Germinal center (tissue), 1 donor: ENCODE results near the gene KLHL35.

ENCODE experiments used
- DNase-seq: peaks from one replicate; pipeline ENCODE4 v3.0.0; 2012; ENCODE audit warnings: mixed read lengths, low spot score

Gene KLHL35, protein sequence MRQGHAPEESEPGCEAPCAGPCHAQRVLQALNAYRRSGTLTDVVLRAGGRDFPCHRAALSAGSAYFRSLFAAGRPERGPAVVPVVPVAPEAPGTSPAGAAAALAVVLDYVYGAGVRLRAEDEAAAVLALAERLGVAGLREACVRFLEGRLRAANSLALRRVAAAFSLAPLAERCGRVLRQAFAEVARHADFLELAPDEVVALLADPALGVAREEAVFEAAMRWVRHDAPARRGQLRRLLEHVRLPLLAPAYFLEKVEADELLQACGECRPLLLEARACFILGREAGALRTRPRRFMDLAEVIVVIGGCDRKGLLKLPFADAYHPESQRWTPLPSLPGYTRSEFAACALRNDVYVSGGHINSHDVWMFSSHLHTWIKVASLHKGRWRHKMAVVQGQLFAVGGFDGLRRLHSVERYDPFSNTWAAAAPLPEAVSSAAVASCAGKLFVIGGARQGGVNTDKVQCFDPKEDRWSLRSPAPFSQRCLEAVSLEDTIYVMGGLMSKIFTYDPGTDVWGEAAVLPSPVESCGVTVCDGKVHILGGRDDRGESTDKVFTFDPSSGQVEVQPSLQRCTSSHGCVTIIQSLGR

DNA sequence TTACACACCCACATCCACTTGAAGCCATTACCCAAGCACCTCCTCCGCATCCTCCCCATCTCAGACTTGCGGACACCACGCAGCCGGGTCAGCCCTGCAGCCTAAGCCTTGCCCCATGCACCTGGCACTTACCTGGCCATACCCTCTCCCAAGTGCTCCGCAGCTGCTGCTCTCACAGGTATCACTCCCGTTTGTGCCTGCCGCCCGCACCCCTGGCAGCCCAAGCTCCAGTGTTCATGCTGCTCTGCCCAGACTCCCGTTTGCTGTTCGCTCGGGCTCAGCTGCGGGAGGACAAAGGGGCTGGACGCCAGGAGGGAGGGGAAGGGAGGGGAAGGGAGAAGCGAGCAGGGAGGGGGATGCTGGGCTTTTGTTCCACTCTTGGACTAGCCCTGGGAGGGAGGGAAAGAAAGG, at the start of gene KLHL35:
Gene KLHL35, minus strand, starts transcription at position 293 of the 411 bp plus-strand sequence. CDS start 2,574 bp downstream, outside the sequence.
- DNase-seq, result no peak

DNA sequence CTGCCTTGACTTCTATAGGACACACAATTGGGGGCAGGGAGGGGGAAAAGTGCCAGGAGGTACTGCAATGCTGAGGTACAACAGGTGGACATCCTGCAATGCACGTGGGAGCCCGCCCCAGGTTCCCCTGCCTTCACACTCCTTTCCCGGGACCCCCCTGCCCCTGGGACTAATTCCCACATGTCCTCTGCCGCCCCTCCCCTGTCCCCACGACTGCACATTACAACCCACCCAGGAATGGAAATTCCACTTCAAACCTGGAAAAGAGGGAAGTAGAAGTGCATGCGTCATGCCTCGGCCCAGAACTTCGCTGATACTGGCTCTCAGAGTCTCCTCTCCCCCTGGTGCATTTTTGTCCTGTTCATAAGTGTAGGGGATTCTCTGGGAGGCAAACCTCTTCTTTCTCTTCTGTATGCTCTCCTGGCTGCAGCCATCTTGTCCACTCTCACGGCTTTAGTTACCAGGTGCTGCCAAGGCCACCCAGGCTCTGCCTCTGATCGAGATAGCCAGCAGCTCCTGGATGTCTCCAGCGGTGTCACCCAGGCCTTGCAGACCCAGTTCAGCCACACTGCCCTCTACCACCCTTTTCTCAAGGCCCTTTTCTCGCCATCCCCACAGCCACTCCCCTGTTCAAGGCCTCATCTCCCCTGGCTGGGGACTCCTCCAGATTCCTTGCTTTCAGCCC, 49.1 kb upstream of the KLHL35 start:
- no peak for DNase-seq

DNA sequence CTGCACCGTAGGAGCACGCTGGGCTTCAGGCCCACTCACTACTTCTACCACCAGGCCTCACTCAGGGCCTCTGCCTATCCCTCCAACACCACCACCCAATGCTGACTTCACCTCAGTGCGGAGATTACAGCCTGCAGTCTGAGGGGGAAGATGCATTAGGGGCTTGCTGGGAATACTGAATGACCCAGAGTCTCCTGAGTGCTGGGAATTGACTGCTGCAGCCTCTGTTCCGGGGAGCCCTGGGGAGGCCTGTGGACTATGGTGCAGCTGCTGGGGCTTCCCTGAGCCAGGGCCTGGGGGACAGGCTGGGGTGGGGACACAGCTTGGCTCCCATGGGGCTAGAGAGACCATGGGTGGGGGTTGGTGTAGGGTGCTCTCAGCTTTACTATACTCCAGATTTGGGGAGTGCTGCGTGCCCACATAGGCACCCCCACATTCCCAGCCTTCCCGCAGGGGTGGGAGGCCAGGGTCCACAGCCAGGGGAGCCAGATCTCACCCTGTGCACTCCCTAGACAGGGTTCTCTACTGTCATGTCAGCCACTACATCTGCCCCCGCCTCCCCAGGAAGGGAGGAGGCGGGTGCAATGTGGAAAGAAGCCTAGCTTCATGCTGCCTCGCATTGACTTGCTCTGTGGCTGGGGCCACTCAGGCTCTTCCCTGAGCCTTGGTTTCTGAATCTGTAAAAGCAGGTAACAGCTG, 48.4 kb upstream of the KLHL35 start:
- DNase-seq, result no peak

DNA sequence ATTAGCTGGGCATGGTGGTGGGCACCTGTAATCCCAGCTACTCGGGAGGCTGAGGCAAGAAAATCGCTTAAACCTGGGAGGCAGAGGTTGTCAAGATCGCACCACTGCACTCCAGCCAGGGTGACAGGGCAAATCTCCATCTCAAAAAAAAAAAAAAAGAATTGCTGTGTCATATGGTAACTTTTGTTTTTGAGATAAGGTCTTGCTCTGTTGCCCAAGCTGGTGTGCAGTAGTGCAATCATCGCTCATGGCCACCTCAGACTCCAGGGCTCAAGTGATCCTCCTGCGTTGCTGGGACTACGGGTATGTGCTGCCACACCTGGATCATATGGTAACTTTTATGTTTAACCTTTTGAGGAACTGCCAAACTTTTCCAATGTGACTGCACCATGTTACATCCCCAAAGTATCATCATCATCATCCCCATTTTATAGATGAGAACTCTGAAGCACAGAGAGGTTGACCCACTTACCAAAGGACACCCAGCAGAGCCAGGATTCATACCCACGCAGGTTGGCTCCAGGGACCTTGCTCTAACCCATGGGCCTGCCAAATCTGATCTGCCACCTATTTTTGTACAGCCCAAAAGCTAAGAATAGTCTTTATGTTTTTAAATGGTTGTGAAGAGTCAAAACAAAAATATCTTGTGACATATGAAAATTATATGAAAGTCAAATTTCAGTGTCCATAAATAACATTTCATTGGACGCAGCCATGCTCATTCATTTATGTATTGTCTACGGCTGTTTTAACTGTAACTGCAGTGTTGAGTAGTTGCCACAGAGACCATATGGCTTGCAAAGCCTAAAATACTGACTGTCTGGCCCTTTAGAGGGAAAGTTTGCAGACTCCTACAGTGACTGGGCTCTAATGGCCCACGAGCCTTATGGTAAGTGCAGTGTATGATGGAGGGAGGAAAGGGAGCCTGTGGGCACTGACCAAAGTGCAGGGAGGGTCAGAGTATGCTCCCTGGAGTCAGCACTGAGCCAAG, 47.5 kb upstream of the KLHL35 start:
- DNase-seq, result no peak

DNA sequence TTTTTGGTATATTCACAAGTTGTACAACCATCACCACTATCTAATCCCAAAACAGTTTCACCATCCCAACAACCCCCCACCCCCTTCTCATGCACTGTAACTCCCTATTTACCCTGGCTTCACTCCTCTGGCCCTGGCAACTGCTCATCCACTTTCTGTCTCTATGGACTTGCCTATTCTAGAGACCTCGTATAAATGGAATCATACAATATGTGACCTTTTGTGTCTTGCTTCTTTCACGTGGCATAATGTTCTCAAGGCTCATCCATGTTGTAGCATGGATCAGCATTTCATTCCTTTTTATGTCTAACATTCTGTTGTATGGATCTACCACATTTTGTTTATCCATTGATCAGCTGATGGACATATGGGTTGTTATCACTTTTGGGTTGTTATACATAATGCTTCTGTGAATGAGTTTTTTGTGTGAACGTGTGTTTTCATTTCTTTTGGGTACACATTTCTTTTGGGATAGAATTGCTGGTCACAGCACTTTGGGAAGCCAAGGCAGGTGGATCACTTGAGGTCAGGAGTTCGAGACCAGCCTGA, 46.7 kb upstream of the KLHL35 start:
- no peak for DNase-seq

DNA sequence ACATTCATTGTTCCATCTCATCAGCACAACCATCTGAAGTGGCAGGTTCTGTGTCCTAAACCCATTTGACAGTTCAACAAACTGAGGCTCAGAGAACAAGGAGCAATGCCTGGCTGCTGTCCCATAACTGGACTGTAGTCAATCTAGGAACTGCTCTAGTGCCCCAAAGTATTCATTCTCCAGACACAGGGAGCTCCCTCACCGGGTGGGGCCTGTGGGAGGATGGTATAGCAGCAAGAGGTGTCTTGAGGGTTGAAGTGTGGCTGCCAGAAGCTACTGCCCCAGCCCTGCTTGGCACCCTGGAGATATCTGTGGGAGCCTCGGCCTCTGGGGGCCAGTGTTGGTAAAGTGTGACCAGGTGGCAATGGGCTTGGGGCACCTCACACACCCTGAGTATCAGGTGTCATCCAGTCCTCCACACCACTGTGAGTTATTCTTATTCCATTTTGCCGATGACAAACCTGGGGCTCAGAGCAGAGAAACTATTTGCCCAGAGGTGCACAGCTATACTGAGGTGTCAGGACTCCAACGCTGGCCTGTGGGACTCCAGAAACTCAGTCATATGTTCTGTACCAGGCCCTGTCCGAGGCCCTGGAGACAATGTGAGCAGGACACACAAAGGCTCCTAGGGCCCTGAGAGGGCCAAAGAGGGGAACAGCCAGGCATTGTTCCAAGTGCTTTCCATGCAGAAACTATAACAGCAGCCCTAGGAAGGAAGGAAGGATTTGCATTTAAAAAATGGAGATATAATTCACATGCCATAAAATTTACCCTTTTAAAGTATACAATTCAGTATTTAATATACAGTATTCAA, 46.0 kb upstream of the KLHL35 start:
- no peak for DNase-seq

DNA sequence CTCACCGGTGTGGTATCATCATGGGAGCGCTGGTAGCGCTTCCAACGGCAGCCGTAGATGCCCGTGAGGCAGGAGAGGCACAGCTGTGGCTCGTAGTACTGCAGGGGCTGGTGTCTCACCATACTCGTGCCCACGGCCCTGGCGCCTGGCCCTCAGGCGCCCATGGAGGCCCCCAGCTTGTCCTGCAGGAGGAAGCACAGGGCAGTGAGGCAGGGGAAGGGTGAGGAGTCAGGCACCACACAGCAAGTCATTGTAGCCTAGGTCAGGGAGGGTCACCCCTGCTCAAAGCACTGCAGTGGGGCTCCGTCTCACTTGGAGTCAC, 44.6 kb upstream of the KLHL35 start:
- no peak for DNase-seq

DNA sequence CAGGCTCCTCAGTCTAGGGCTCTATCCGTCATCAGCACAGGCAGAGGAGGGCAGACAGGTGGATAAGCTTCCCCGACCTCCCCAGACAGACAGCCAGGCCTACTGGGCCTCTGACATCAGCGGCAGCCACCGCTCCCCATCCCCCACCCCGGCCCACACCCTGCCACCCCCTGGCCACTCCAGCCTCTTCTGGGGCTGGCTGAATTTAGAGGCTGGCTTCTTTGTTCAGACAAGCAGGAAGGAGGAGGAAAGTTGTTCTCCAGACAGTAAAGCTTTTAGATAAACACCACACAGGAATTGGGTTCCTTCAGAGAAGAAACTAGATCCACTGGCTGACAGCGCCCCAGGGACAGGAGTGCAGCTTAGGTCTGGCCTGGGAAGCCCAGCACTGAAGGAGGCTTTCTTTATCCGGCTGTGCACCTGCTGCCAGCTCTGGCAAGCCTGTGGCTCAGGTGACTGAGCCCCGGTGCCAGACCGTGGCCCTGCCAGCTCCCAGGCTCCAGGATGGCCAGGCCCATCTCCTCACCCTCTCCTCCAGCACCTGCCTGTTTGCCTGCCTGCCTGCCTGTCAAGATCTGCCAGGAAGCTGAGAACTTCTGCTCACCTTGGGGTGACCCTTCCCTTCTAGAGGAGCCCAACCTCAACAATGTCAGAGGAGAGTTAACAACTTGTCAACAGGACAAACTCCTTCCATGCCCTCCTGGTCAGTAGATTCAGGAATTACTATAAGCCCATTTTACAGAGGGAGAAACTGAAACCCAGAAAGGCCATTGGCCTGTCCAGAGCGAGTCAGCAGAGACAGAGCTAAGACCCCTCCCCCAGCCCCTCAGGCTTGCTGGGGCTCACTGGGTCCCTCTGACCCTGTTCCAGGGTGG, 44.0 kb upstream of the KLHL35 start:
- no peak for DNase-seq

DNA sequence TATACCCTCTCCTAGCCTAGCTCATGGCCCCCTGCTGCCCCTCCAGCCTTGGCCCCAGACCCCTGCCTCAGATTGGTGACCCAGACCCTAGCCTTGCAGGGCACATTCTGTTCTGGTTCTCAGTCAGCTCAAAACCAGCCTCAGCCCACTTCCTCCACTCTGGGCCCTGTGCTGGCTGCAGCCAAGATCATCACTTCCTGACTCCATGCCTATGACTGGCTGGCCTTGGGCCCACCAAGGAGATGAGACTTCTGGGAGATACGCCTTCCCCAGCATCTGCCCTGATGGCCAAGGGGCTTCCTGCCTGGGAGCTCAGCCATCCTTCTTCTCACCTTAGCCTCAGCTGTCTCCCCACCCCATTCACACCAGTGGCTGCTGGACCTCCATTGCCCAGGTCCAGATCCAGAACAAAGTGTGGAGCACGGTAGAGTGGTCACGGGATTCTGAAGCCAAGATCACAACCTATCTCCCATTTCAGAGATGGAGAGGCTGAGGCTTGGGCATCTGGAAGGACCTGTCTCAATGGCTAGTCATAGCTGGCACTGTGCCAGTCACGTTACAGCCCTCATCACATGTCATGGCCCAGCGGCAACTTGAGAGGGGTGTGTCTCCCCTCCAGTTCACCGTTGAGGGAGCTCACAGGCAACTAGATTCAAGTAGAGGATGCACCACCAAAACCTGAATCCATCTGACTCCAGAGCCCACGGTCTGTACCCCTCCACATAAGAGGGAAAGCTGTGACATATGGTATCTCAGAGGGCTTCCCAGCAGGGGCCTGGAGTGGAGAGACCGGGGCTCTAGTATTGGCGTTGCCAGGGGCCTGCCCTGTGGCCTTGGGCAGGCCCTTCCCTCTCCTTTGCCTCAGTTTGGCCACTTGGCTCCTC, 43.0 kb upstream of the KLHL35 start:
- DNase-seq, result no peak

DNA sequence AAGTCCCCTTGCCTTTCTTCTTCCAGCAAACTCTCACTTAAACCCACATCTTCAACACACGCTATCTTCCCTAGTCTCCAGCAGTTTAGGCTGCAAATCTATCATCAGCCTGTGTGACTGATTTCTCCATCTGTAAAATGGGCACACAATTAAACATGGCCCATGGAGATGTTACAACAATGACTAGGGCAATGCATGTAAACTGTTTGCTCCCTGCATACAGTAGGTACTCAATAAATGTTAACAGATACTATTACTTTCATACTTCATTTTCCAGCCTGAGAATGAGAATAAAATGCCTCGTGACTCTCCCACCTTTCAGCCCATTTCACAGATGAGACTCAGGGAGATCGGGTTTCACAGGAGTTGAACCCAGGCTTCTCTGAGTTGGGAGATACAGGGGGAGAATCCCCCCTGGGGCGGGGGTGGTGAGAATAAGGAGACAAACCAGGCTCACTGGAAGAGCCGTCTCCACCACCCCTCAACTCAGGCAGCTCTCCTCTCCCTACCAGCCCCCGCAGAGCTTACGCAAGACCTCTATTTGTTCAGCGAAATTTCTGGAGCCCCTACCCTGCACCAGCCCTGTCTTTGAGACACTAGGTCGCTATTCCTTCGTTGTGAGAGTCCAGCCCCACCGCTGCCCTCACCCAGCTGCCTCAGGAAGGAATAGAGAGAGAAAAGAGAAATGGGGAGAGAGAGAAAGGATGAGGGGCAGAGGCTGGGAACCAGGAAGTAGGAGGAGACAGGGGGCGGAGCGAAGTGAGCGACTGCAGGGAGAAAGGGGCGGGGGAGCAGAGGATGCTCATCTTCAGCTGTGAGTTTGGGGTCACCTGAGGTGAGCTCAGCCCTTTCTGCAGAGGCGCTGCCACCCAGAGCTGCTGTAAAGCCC, 42.1 kb upstream of the KLHL35 start:
- peak; percentile 45 for DNase-seq

DNA sequence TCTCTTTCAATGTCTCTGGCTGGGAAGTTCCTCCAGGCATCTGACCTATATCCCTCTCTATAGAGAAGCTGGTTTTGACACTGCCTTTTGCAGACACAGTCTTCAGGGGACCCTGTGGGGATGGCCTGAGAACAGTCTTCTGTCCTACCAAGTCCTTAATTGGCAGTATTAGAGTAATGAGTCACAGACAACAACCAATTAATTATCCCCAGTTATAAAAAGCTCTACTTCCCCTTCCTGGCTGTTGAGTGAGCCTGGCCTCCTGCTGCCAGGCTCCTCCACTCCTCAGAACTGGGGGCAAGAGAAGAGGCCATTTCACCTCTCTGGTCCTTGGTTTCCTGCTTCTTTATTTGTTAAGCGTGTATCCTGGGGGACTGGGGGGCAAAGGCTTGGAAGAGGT, 41.2 kb upstream of the KLHL35 start:
- DNase-seq, result no peak

DNA sequence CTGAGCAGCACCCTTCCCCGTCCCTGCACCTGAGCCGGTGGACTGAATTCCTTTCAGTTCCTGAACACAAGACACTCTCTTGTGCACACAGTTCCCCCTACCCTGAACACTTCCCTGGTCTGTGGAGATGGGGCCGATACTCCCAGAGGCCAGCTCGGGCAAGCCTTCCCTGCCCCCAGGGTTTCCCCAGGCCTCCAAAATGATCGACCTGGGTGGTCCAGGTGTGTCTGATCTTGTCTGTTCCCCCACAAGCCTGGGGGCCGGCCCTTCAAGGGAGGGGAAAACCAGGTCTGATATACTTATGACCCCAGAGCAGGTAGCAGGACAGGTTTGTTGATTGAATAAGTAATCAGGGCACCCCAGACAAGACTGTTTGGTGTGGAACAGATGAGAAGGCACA, 40.7 kb upstream of the KLHL35 start:
- DNase-seq, result no peak

DNA sequence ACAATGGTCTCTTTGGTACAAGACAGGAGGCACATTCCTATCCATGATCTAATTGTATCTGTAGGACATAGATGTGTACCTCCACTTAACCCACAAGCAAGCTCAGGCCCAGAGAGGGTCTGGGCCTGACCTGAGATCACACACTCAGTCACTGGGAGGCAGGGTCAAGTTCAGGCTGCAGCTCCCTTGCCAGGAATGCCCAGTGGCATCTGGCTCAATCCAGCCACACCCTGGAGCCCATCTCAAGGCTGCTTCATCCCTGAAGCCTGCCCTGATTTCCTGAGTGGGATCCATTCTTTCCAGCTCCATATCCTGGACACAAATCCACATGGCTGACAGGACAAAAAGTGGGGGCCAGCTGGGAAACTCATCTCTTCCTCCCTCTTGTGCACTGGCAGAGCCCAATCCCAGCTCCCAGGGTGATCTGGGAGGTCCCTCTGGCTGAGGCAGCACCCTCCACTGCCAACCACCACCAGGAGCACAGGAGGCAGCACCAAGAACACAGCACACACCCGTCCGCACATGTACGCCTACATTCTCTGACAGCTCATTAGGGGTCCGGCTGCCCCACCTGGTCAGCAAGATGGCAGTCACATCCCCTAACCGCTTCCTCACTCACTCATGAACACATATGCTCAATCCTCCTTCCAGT, 39.2 kb upstream of the KLHL35 start:
- no peak for DNase-seq

DNA sequence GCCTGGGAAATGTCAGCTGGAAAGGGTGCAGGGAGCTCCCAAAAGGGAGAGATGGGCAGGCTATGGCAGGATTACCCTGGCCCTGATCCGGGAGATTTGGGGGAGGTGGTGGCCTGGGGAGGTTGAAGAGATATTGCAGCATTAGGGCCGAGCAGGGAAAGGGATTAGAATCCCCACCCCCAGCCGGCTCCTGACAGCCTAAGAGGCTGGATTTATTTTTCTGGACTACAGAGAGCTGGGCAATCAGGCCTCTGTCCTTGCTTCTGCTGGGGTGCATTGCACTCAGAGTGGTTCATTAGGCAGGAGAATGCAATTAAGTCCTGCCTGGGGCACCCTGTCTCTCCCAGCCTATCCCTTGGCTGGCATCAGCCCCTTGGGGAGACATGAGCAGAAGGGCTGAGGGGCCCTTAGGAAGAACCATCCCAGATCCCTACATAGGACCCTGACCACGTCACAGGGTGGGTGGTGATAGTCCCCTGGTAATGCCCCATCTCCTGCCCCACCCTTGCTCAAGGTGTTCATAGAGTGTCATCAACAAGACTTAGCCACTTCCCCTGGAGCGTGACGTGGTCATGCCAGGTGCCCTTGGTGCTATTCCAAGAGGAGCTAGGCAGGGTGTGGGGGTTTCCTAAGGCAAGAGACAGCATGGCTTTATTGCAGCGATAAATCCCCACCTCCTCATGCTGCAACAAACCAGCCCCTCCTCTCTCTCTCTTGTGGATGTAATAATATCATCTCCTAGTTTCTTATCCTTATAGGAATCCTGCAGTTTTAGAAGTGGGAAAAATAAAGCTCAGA, 38.4 kb upstream of the KLHL35 start:
- no peak for DNase-seq

DNA sequence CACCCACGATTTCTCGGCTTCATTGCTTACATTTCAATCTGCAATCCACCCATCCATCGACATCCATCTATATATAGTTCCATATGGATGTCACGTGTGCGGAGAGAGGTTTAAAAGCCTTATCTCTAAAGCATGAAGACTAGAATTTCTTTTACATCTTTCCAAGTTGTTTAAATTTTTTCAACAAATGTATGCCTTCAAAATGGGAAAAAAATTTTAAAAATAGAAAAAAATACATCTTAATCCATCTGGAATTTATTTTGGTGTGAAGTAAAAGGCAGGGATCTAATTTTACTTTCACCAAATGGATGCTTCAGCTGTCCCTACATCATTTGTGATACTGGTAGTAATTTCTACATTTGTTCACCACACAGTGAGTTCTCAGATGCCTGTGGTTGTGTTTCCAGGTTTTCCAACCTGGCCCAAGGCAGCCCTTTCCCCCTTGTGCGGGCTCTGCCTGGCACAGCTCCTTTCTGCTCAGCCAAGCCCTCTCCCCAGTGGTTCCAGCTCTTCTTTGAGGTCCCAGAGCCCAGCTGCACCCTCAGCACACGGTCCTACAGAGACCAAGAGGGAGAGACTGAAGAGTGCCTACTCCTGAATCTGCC, 37.6 kb upstream of the KLHL35 start:
- no peak for DNase-seq
